Spleen (tissue), 11 donors: Measurements from ENCODE around the gene C20orf141. TPM values are rescaled to one million over a fixed set of nuclear protein-coding genes. Genes with fewer than 3 reads are reported as not detected.

Experiments
- DNase-seq: peaks from one replicate; pipeline ENCODE4 v3.0.0-alpha.2; 2020
- H3K27ac ChIP-seq, 8 donors: fragments of 200-600 bp; sonication (generic) in 7 of 8; 1 replicate in 4 of 8; 2 replicates in 4 of 8; pipeline versions ENCODE4 v1.5.0 to v1.8.0; 2016 to 2021; ENCODE audit warnings: inconsistent platforms in 4 of 8, mild to moderate bottlenecking in 4 of 8, moderate library complexity in 1 of 8
- H3K27me3 ChIP-seq, 7 donors: fragments of 200-600 bp; sonication (generic) in 6 of 7; replicated peaks in 1 of 7; 1 replicate in 4 of 7; 2 replicates in 3 of 7; pipeline versions ENCODE4 v1.5.0 to v1.8.0; 2016 to 2021; ENCODE audit warnings: inconsistent platforms in 3 of 7, mild to moderate bottlenecking in 1 of 7
- H3K36me3 ChIP-seq, 6 donors: fragments of 200-600 bp; sonication (generic) in 5 of 6; 1 replicate in 4 of 6; 2 replicates in 2 of 6; pipeline versions ENCODE4 v1.5.0 to v1.8.0; 2016 to 2021; ENCODE audit warnings: inconsistent platforms in 2 of 6
- H3K4me1 ChIP-seq, 6 donors: fragments of 200-600 bp; sonication (generic) in 5 of 6; 1 replicate in 3 of 6; 2 replicates in 3 of 6; pipeline versions ENCODE4 v1.5.0 to v1.8.0; 2016 to 2021; ENCODE audit warnings: inconsistent platforms in 3 of 6
- H3K4me3 ChIP-seq, 8 donors: fragments of 200-600 bp; sonication (generic) in 7 of 8; 1 replicate in 4 of 8; 2 replicates in 4 of 8; pipeline versions ENCODE4 v1.5.0 to v1.8.0; 2016 to 2021; ENCODE audit warnings: inconsistent platforms in 4 of 8, mild to moderate bottlenecking in 4 of 8, moderate library complexity in 2 of 8
- H3K9me3 ChIP-seq, 8 donors: fragments of 200-600 bp; sonication (generic) in 7 of 8; 1 replicate in 4 of 8; 2 replicates in 4 of 8; pipeline versions ENCODE4 v1.5.0 to v1.8.0; 2016 to 2021; ENCODE audit warnings: inconsistent platforms in 4 of 8
- POLR2A ChIP-seq, 3 donors: fragments of 450-650 bp; IDR thresholded peaks; one replicate each; pipeline ENCODE4 v1.5.1; 2017; ENCODE audit warnings: antibody characterized with exemption in 3 of 3, mild to moderate bottlenecking in 1 of 3
- POLR2AphosphoS5 ChIP-seq, 3 donors: sonication (generic); formaldehyde crosslinking; IDR thresholded peaks; one replicate each; pipeline ENCODE4 v1.5.1; 2017; ENCODE audit warnings: antibody characterized with exemption in 3 of 3
- WGBS, 5 donors: extraction: QIAGEN DNeasy Blood & Tissue Kit in 3 of 5; methylation state at CpG; one replicate each; pipeline versions ENCODE4 v1.1.5 to v1.1.7; 2013 to 2018; 5-methylcytosine and 5-hydroxymethylcytosine counted together
- intact Hi-C: fragments of 100-400 bp; cut with DNase I; formaldehyde crosslinking; loops from one replicate; pipeline ENCODE4 v1.15.0; 2023; ENCODE audit warnings: low total_unique reads
- polyA plus RNA-seq, 3 donors: library from polyadenylated mRNA; stranded (reverse); fragments of 200-250 nt; gene quantifications; one replicate each; pipeline ENCODE4 v1.2.1, GENCODE V29; 2013
- total RNA-seq, 7 donors: library from RNA; depleted of rRNA in 3 of 7; stranded (reverse); fragments of >200 nt in 3 of 7; fragmentation: NEBNext Ultra II Directional in 4 of 7; extraction: Animal tissue kit (Norgen Biotek cat#: 25700) in 4 of 7; gene quantifications; one replicate each; pipeline versions ENCODE4 v1.1.0 to v1.2.1, GENCODE V29; 2016 to 2021
- TF ChIP-seq, protein P1 (sequence below), 11 experiments: fragments of 200-600 bp in 7 of 11; fragments of 450-650 bp in 4 of 11; sonication (generic) in 4 of 11; IDR thresholded peaks in 8 of 11; conservative IDR thresholded peaks in 3 of 11; 1 replicate in 7 of 11; 2 replicates in 4 of 11; pipeline versions ENCODE4 v1.4.0 to v1.8.0; 2016 to 2021; ENCODE audit warnings: antibody characterized with exemption in 11 of 11, inconsistent platforms in 4 of 11, mild to moderate bottlenecking in 1 of 11
- donor health status: healthy with polysubstance abuse.
- donor health status: DM: no; HTN: no; CAD: no; lungs with moderate emphysema.
- donor health status: DM: no; HTN: no; CAD: no.
- donor health status: Bipolar disorder and iron deficiency.
- donor health status: healthy.
- donor health status: DM: no; HTN: no; CAD: no.
- donor health status: DM: yes; HTN: yes; CAD: no.

The C20orf141 gene
- total and polyA plus RNA-seq, 10 donors, result not detected

DNA sequence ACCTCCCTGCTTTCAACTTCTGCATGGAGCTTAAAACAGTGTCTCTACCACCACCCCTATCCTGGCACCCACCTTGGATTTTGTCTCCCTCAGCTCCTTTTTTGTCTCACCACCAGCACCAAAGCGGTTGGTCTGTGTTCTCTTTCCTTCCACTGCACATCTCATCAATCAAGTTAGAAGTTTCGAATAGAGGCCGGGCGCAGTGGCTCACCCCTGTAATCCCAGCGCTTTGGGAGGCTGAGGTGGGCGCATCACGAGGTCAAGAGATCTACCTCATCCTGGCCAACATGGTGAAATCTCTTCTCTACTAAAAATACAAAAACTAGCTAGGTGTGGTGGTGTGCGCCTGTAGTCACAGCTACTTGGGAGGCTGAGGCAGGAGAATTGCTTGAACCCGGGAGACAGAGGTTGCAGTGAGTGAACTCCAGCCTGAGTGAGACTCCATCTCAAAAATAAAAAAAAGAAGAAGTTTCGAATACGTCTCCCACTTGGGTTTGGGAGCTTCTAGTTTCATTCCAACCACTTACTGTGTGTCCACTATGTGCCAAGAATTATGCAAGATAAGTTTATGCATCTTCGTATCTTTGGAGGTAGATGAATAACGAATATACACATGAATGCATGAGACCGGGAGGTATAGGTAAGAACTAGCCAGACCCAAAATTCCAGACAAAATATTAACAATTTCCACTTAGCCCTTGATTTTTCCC, 19.8 kb downstream of the C20orf141 start:
- H3K9me3 ChIP-seq, result no peaks in the 10 kb centered on the region
- H3K36me3 ChIP-seq, result peaks cover 0 to 34% (median 3%) of the 10 kb centered on the region in 6 donors
- H3K27me3 ChIP-seq, result peaks cover 0 to 10% (median 0%) of the 10 kb centered on the region in 7 donors
- no peak for TF ChIP-seq POLR2AphosphoS5 (IDR thresholded peaks at IDR 0.05)
- no peak for TF ChIP-seq POLR2A (IDR thresholded peaks at IDR 0.05)
- TF ChIP-seq, protein P1, sequence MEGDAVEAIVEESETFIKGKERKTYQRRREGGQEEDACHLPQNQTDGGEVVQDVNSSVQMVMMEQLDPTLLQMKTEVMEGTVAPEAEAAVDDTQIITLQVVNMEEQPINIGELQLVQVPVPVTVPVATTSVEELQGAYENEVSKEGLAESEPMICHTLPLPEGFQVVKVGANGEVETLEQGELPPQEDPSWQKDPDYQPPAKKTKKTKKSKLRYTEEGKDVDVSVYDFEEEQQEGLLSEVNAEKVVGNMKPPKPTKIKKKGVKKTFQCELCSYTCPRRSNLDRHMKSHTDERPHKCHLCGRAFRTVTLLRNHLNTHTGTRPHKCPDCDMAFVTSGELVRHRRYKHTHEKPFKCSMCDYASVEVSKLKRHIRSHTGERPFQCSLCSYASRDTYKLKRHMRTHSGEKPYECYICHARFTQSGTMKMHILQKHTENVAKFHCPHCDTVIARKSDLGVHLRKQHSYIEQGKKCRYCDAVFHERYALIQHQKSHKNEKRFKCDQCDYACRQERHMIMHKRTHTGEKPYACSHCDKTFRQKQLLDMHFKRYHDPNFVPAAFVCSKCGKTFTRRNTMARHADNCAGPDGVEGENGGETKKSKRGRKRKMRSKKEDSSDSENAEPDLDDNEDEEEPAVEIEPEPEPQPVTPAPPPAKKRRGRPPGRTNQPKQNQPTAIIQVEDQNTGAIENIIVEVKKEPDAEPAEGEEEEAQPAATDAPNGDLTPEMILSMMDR (IDR thresholded peaks at IDR 0.05 in 8 of 11, conservative IDR thresholded peaks at IDR 0.05 in 3 of 11), result no peak
- no peak overlapping the region for H3K27ac ChIP-seq
- no peak overlapping the region for H3K4me3 ChIP-seq
- intact Hi-C loops, result no loop called here
- no peak for DNase-seq
- 86 to 95% (median 92%) methylated on average over 14 of the region's 14 CpGs for WGBS, 5 donors
- peaks cover 3 to 21% (median 11%) of the 10 kb centered on the region in 6 donors for H3K4me1 ChIP-seq

DNA sequence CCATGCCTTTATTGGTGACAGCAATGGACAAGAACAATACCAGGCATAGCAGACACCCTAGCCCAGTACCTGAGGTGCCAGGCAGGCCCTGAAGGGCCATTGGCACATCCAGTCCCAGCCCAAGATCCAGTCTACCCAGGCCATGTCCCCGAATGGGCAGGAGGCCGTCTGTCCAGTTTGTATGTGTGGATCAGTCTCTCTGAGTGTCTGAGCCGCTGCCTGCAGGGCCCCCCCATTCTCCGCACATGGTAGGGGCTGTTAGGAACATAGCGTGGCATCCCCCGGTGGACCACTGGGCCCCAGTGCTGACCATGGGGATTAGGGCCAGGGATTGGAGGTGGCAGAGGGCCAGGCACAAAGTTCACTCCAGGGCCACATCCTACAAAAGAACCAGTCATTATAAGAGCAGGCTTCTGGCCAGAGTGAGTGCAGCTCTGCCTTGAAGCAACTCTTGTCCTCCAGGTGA, 20.6 kb downstream of the C20orf141 start:
- H3K9me3 ChIP-seq, result no peaks in the 10 kb centered on the region
- no peak overlapping the region for H3K27ac ChIP-seq
- DNase-seq, result no peak
- intact Hi-C loops, result no loop called here
- 93 to 100% (median 96%) methylated on average over 4 to 6 of the region's 6 CpGs for WGBS, 5 donors
- peaks cover 0 to 34% (median 3%) of the 10 kb centered on the region in 6 donors for H3K36me3 ChIP-seq
- no peak for TF ChIP-seq POLR2A (IDR thresholded peaks at IDR 0.05)
- TF ChIP-seq POLR2AphosphoS5 (IDR thresholded peaks at IDR 0.05), result no peak
- TF ChIP-seq, protein P1 (IDR thresholded peaks at IDR 0.05 in 8 of 11, conservative IDR thresholded peaks at IDR 0.05 in 3 of 11), result no peak
- H3K4me1 ChIP-seq, result peaks cover 8 to 29% (median 18%) of the 10 kb centered on the region in 6 donors
- H3K4me3 ChIP-seq, result no peak overlapping the region
- H3K27me3 ChIP-seq, result peaks cover 0 to 9% (median 0%) of the 10 kb centered on the region in 7 donors

- Histone ChIP-seq H3K4me3 (no peak overlapping the region), H3K9me3 (no peaks in the 10 kb centered on the region), H3K27ac (no peak overlapping the region), H3K36me3 (peaks cover 0 to 34% (median 3%) of the 10 kb centered on the region in 6 donors), H3K27me3 (peaks cover 0 to 2% (median 0%) of the 10 kb centered on the region in 7 donors), H3K4me1 (peaks cover 8 to 30% (median 20%) of the 10 kb centered on the region in 6 donors)
- intact Hi-C loops, result no loop called here
- 82 to 92% (median 87%) methylated on average over 5 of the region's 5 CpGs for WGBS, 5 donors
- TF ChIP-seq POLR2AphosphoS5 (IDR thresholded peaks at IDR 0.05), result no peak
- TF ChIP-seq, protein P1 (IDR thresholded peaks at IDR 0.05 in 8 of 11, conservative IDR thresholded peaks at IDR 0.05 in 3 of 11), result no peak
- TF ChIP-seq POLR2A (IDR thresholded peaks at IDR 0.05), result no peak
- no peak for DNase-seq
Measured at GRCh38 chr20:2836035-2836434, 21.2 kb downstream of the C20orf141 start.

GRCh38 chr20:2837221-2837960, 22.6 kb downstream of the C20orf141 start:
- Histone ChIP-seq H3K9me3 (no peaks in the 10 kb centered on the region), H3K4me1 (peaks cover 8 to 37% (median 32%) of the 10 kb centered on the region in 6 donors), H3K27ac (no peak overlapping the region), H3K4me3 (no peak overlapping the region), H3K27me3 (no peaks in the 10 kb centered on the region), H3K36me3 (peaks cover 0 to 34% (median 3%) of the 10 kb centered on the region in 6 donors)
- DNase-seq, result no peak
- TF ChIP-seq, protein P1 (IDR thresholded peaks at IDR 0.05 in 8 of 11, conservative IDR thresholded peaks at IDR 0.05 in 3 of 11), result no peak
- no peak for TF ChIP-seq POLR2A (IDR thresholded peaks at IDR 0.05)
- TF ChIP-seq POLR2AphosphoS5 (IDR thresholded peaks at IDR 0.05), result no peak
- intact Hi-C loops, result no loop called here
- WGBS, 5 donors, result 86 to 93% (median 89%) methylated on average over 6 of the region's 6 CpGs
